Caco-2 (cell line): ENCODE results near the gene HES3. TPM values are rescaled to one million over a fixed set of nuclear protein-coding genes. Genes with fewer than 3 reads are reported as not detected.

Experiments
- BruUV-seq: library from RNA; stranded (reverse); fragments of 400-500 nt; replicated peaks from 2 replicates; lab custom pipeline; 2021; lab: Mats Ljungman, UMichigan
- CTCF ChIA-PET: fragments of 300-600 bp; sonication (Branson Sonifier 250); formaldehyde crosslinking; loops from one replicate; lab custom pipeline; 2022; ENCODE audit warnings: antibody characterized with exemption; lab: Charles Lee
- POLR2A ChIA-PET: fragments of 300-600 bp; sonication (Branson Sonifier 250); formaldehyde crosslinking; loops from one replicate; lab custom pipeline; 2022; ENCODE audit warnings: antibody characterized with exemption; lab: Charles Lee
- DNase-seq, 2 experiments: peaks; one replicate each; pipeline versions ENCODE4 v3.0.0 to v3.0.0-alpha.2; 2020 to 2022
- H3K27me3 ChIP-seq: replicated peaks from 2 replicates; pipeline ENCODE4 v1.6.0; 2011; ENCODE audit warnings: low read length; ENCODE audit not compliant: control insufficient read depth, insufficient read depth
- H3K36me3 ChIP-seq: 2 replicates; pipeline ENCODE4 v1.5.1; 2011; ENCODE audit warnings: low read length; ENCODE audit not compliant: control insufficient read depth, insufficient read depth
- H3K4me1 ChIP-seq: fragments of 250-450 bp; sonication (Bioruptor Pico); 2 replicates; pipeline ENCODE4 v1.5.1; 2020; ENCODE audit warnings: mild to moderate bottlenecking
- H3K4me3 ChIP-seq: 2 replicates; pipeline ENCODE4 v1.5.1; 2011; ENCODE audit warnings: low read depth, mild to moderate bottlenecking, control low read depth, low read length
- H3K9me3 ChIP-seq: fragments of 250-450 bp; sonication (Bioruptor Pico); 2 replicates; pipeline ENCODE4 v1.5.1; 2020; ENCODE audit warnings: mild to moderate bottlenecking, moderate library complexity
- H3K27ac Mint-ChIP-seq: one replicate; pipeline ENCODE4 v1.8.0; 2022; ENCODE audit warnings: mixed read lengths; ENCODE audit not compliant: unreplicated experiment
- H3K27me3 Mint-ChIP-seq: one replicate; pipeline ENCODE4 v1.8.0; 2022; ENCODE audit warnings: mixed read lengths; ENCODE audit not compliant: insufficient read depth, unreplicated experiment
- H3K36me3 Mint-ChIP-seq: one replicate; pipeline ENCODE4 v1.8.0; 2022; ENCODE audit warnings: mild to moderate bottlenecking, mixed read lengths; ENCODE audit not compliant: insufficient read depth, unreplicated experiment
- H3K4me1 Mint-ChIP-seq: one replicate; pipeline ENCODE4 v1.8.0; 2022; ENCODE audit warnings: low read depth, mixed read lengths; ENCODE audit not compliant: unreplicated experiment
- H3K4me3 Mint-ChIP-seq: one replicate; pipeline ENCODE4 v1.8.0; 2022; ENCODE audit warnings: mild to moderate bottlenecking, moderate library complexity, mixed read lengths; ENCODE audit not compliant: unreplicated experiment
- H3K9me3 Mint-ChIP-seq: one replicate; pipeline ENCODE4 v1.8.0; 2022; ENCODE audit warnings: mixed read lengths; ENCODE audit not compliant: unreplicated experiment
- intact Hi-C: fragments of 100-400 bp; cut with micrococcal nuclease; formaldehyde crosslinking; loops from one replicate; pipeline ENCODE4 v1.10.0; 2022; ENCODE audit not compliant: unreplicated experiment
- total RNA-seq: library from RNA; stranded (reverse); gene quantifications from 2 replicates; pipeline ENCODE4 v1.2.3, GENCODE V29; 2022
- TF ChIP-seq, protein P1 (sequence below), 2 experiments: fragments of 200-600 bp in 1 of 2; IDR thresholded peaks; 1 replicate in 1 of 2; 2 replicates in 1 of 2; pipeline versions ENCODE4 v1.5.1 to v1.8.0; 2011 to 2022; ENCODE audit warnings: antibody characterized with exemption in 1 of 2, control low read depth in 1 of 2, inconsistent platforms in 1 of 2, low read depth in 1 of 2, low read length in 1 of 2, mild to moderate bottlenecking in 1 of 2, moderate library complexity in 1 of 2; ENCODE audit not compliant: insufficient read depth in 1 of 2, severe bottlenecking in 1 of 2, unreplicated experiment in 1 of 2

HES3 gene
- total RNA-seq, 1 experiment from 2014 or later: not detected

- no peaks in the 10 kb centered on the region for H3K4me1 ChIP-seq
- DNase-seq: no peak
- TF ChIP-seq, protein P1, sequence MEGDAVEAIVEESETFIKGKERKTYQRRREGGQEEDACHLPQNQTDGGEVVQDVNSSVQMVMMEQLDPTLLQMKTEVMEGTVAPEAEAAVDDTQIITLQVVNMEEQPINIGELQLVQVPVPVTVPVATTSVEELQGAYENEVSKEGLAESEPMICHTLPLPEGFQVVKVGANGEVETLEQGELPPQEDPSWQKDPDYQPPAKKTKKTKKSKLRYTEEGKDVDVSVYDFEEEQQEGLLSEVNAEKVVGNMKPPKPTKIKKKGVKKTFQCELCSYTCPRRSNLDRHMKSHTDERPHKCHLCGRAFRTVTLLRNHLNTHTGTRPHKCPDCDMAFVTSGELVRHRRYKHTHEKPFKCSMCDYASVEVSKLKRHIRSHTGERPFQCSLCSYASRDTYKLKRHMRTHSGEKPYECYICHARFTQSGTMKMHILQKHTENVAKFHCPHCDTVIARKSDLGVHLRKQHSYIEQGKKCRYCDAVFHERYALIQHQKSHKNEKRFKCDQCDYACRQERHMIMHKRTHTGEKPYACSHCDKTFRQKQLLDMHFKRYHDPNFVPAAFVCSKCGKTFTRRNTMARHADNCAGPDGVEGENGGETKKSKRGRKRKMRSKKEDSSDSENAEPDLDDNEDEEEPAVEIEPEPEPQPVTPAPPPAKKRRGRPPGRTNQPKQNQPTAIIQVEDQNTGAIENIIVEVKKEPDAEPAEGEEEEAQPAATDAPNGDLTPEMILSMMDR (IDR thresholded peaks at IDR 0.05; ENCODE audit: insufficient read depth in 1 of 2, low read depth in 1 of 2, low read length in 1 of 2, severe bottlenecking in 1 of 2, unreplicated experiment in 1 of 2): no peak
- Mint-ChIP-seq H3K4me1 (no peaks in the 10 kb centered on the region), H3K9me3 (no peaks in the 10 kb centered on the region), H3K27me3 (no peaks in the 10 kb centered on the region), H3K27ac (no peak overlapping the region), H3K4me3 (no peak overlapping the region), H3K36me3 (peaks cover 19% of the 10 kb centered on the region)
- intact Hi-C loops: no loop called here
- CTCF ChIA-PET: no interaction called here
- no TSS peak for BruUV-seq
- POLR2A ChIA-PET: no interaction called here
- H3K27me3 ChIP-seq: no peaks in the 10 kb centered on the region
- no peaks in the 10 kb centered on the region for H3K9me3 ChIP-seq
- H3K4me3 ChIP-seq: no peak overlapping the region
- H3K36me3 ChIP-seq: no peaks in the 10 kb centered on the region; the same call in 1 of the 2 replicates
Measured at GRCh38 chr1:6287029-6287428, 43.0 kb downstream of the HES3 start.

- Histone ChIP-seq H3K4me1 (no peaks in the 10 kb centered on the region), H3K9me3 (no peaks in the 10 kb centered on the region), H3K4me3 (no peak overlapping the region), H3K27me3 (no peaks in the 10 kb centered on the region), H3K36me3 (no peaks in the 10 kb centered on the region; the same call in 1 of the 2 replicates)
- TF ChIP-seq, protein P1 (IDR thresholded peaks at IDR 0.05; ENCODE audit: insufficient read depth in 1 of 2, low read depth in 1 of 2, low read length in 1 of 2, severe bottlenecking in 1 of 2, unreplicated experiment in 1 of 2): no peak
- ChIA-PET POLR2A (no interaction called here), CTCF (no interaction called here)
- H3K36me3 Mint-ChIP-seq: peaks cover 20% of the 10 kb centered on the region
- H3K27ac Mint-ChIP-seq: no peak overlapping the region
- H3K27me3 Mint-ChIP-seq: no peaks in the 10 kb centered on the region
- no peaks in the 10 kb centered on the region for H3K4me1 Mint-ChIP-seq
- intact Hi-C loops: no loop called here
- no peak overlapping the region for H3K4me3 Mint-ChIP-seq
- no peak for DNase-seq
- H3K9me3 Mint-ChIP-seq: no peaks in the 10 kb centered on the region
- no TSS peak for BruUV-seq
Measured at GRCh38 chr1:6287431-6287886, 43.5 kb downstream of the HES3 start.

- POLR2A ChIA-PET: no interaction called here
- TF ChIP-seq, protein P1 (IDR thresholded peaks at IDR 0.05; ENCODE audit: insufficient read depth in 1 of 2, low read depth in 1 of 2, low read length in 1 of 2, severe bottlenecking in 1 of 2, unreplicated experiment in 1 of 2): no peak
- Mint-ChIP-seq H3K4me3 (no peak overlapping the region), H3K27ac (no peak overlapping the region), H3K36me3 (peaks cover 26% of the 10 kb centered on the region), H3K4me1 (no peaks in the 10 kb centered on the region), H3K9me3 (no peaks in the 10 kb centered on the region), H3K27me3 (no peaks in the 10 kb centered on the region)
- Histone ChIP-seq H3K4me1 (no peaks in the 10 kb centered on the region), H3K9me3 (no peaks in the 10 kb centered on the region), H3K4me3 (no peak overlapping the region), H3K36me3 (no peaks in the 10 kb centered on the region; the same call in 1 of the 2 replicates), H3K27me3 (no peaks in the 10 kb centered on the region)
- intact Hi-C loops: no loop called here
- no TSS peak for BruUV-seq
- CTCF ChIA-PET: no interaction called here
- DNase-seq: no peak
Measured at GRCh38 chr1:6288026-6288425, 44.0 kb downstream of the HES3 start.
